ENCODE data around the gene CHRNB4. TPM values are rescaled to one million over a fixed set of nuclear protein-coding genes. Genes with fewer than 3 reads are reported as not detected.

Gene CHRNB4
- total RNA-seq, 1 experiment from 2014 or later, result not detected

GRCh38 chr15:78666010-78666409 lies 25.0 kb upstream of the CHRNB4 start:
- CTCF ChIA-PET, result no interaction called here

GRCh38 chr15:78663703-78664102 lies 22.7 kb upstream of the CHRNB4 start:
- Mint-ChIP-seq H3K9me3 (ENCODE audit: low read depth, unreplicated experiment) (no peaks in the 10 kb centered on the region), H3K27ac (ENCODE audit: unreplicated experiment) (no peak overlapping the region), H3K27me3 (ENCODE audit: unreplicated experiment) (peaks cover 73% of the 10 kb centered on the region), H3K36me3 (ENCODE audit: insufficient read depth, unreplicated experiment) (no peaks in the 10 kb centered on the region), H3K4me3 (ENCODE audit: low read depth, unreplicated experiment) (no peak overlapping the region), H3K4me1 (ENCODE audit: low read depth, unreplicated experiment) (no peaks in the 10 kb centered on the region)
- CTCF ChIA-PET, result interaction anchor here (0.6 kb wide), 1 partner anchor 133 kb away, joined by 3 read pairs; no protein-coding TSS in a partner anchor
- intact Hi-C loops (cut with micrococcal nuclease; ENCODE audit: unreplicated experiment), result no loop called here
- no TSS peak for BruUV-seq (replicated peaks)
- no peak for TF ChIP-seq CTCF (IDR thresholded peaks at IDR 0.05; ENCODE audit: unreplicated experiment)
- DNase-seq, result no peak

More at GRCh38 chr15:78666010-78666409, 25.0 kb upstream of the CHRNB4 start:
- BruUV-seq (replicated peaks), result no TSS peak
- TF ChIP-seq CTCF (IDR thresholded peaks at IDR 0.05; ENCODE audit: unreplicated experiment), result no peak
- H3K27me3 Mint-ChIP-seq (ENCODE audit: unreplicated experiment), result peaks cover 52% of the 10 kb centered on the region
- H3K4me3 Mint-ChIP-seq (ENCODE audit: low read depth, unreplicated experiment), result no peak overlapping the region
- H3K36me3 Mint-ChIP-seq (ENCODE audit: insufficient read depth, unreplicated experiment), result no peaks in the 10 kb centered on the region
- intact Hi-C loops (cut with micrococcal nuclease; ENCODE audit: unreplicated experiment), result no loop called here
- DNase-seq, result no peak
- H3K27ac Mint-ChIP-seq (ENCODE audit: unreplicated experiment), result no peak overlapping the region
- H3K4me1 Mint-ChIP-seq (ENCODE audit: low read depth, unreplicated experiment), result no peaks in the 10 kb centered on the region
- H3K9me3 Mint-ChIP-seq (ENCODE audit: low read depth, unreplicated experiment), result no peaks in the 10 kb centered on the region

- CTCF ChIA-PET, result no interaction called here
Measured at GRCh38 chr15:78662028-78662427, 21.0 kb upstream of the CHRNB4 start.

GRCh38 chr15:78661001-78661400 lies 20.0 kb upstream of the CHRNB4 start:
- H3K36me3 Mint-ChIP-seq (ENCODE audit: insufficient read depth, unreplicated experiment), result no peaks in the 10 kb centered on the region
- H3K27me3 Mint-ChIP-seq (ENCODE audit: unreplicated experiment), result peaks cover 46% of the 10 kb centered on the region
- no peak overlapping the region for H3K27ac Mint-ChIP-seq (ENCODE audit: unreplicated experiment)
- no peak overlapping the region for H3K4me3 Mint-ChIP-seq (ENCODE audit: low read depth, unreplicated experiment)
- intact Hi-C loops (cut with micrococcal nuclease; ENCODE audit: unreplicated experiment), result no loop called here
- no peak for DNase-seq
- CTCF ChIA-PET, result no interaction called here
- no TSS peak for BruUV-seq (replicated peaks)
- no peak for TF ChIP-seq CTCF (IDR thresholded peaks at IDR 0.05; ENCODE audit: unreplicated experiment)
- H3K4me1 Mint-ChIP-seq (ENCODE audit: low read depth, unreplicated experiment), result no peaks in the 10 kb centered on the region
- H3K9me3 Mint-ChIP-seq (ENCODE audit: low read depth, unreplicated experiment), result no peaks in the 10 kb centered on the region

More at GRCh38 chr15:78662028-78662427, 21.0 kb upstream of the CHRNB4 start:
- H3K27me3 Mint-ChIP-seq (ENCODE audit: unreplicated experiment), result peaks cover 57% of the 10 kb centered on the region
- no peaks in the 10 kb centered on the region for H3K36me3 Mint-ChIP-seq (ENCODE audit: insufficient read depth, unreplicated experiment)
- H3K4me1 Mint-ChIP-seq (ENCODE audit: low read depth, unreplicated experiment), result no peaks in the 10 kb centered on the region
- no peak for DNase-seq
- no peak for TF ChIP-seq CTCF (IDR thresholded peaks at IDR 0.05; ENCODE audit: unreplicated experiment)
- H3K27ac Mint-ChIP-seq (ENCODE audit: unreplicated experiment), result no peak overlapping the region
- H3K9me3 Mint-ChIP-seq (ENCODE audit: low read depth, unreplicated experiment), result no peaks in the 10 kb centered on the region
- H3K4me3 Mint-ChIP-seq (ENCODE audit: low read depth, unreplicated experiment), result no peak overlapping the region
- no TSS peak for BruUV-seq (replicated peaks)
- intact Hi-C loops (cut with micrococcal nuclease; ENCODE audit: unreplicated experiment), result no loop called here

Measured in Calu3 (cell line).